Astrocyte (in vitro differentiated cells and primary cell): Measurements from ENCODE around the gene SH3GL3. TPM values are rescaled to one million over a fixed set of nuclear protein-coding genes. Genes with fewer than 3 reads are reported as not detected.

Experiments
- DNase-seq: peaks from one replicate; pipeline ENCODE4 v3.0.0-alpha.2; 2010; ENCODE audit warnings: low read depth
- FAIRE-seq: peaks from 2 replicates; lab custom pipeline; 2011; peaks lifted over from hg19 to GRCh38; lab: Jason Lieb, UNC
- H2AFZ ChIP-seq: 2 replicates; pipeline ENCODE4 v1.6.0; 2012; ENCODE audit warnings: low read depth, low read length, inconsistent platforms
- H3K27ac ChIP-seq: 2 replicates; pipeline ENCODE4 v1.5.1; 2011; ENCODE audit warnings: low read depth, low read length, inconsistent platforms
- H3K27me3 ChIP-seq: 2 replicates; pipeline ENCODE4 v1.6.0; 2011; ENCODE audit warnings: low read length, inconsistent platforms; ENCODE audit not compliant: insufficient read depth
- H3K36me3 ChIP-seq: 2 replicates; pipeline ENCODE4 v1.5.1; 2011; ENCODE audit warnings: low read length, inconsistent platforms; ENCODE audit not compliant: insufficient read depth
- H3K4me1 ChIP-seq: 2 replicates; pipeline ENCODE4 v1.5.1; 2011; ENCODE audit warnings: low read length, inconsistent platforms; ENCODE audit not compliant: insufficient read depth
- H3K4me2 ChIP-seq: 2 replicates; pipeline ENCODE4 v1.6.0; 2012; ENCODE audit warnings: low read length, inconsistent platforms
- H3K4me3 ChIP-seq: 2 replicates; pipeline ENCODE4 v1.5.1; 2011; ENCODE audit warnings: low read depth, mild to moderate bottlenecking, low read length, inconsistent platforms; ENCODE audit not compliant: insufficient read depth
- H3K79me2 ChIP-seq: 2 replicates; pipeline ENCODE4 v1.6.0; 2012; ENCODE audit warnings: mild to moderate bottlenecking, low read length, inconsistent platforms; ENCODE audit not compliant: insufficient read depth
- H3K9ac ChIP-seq: 2 replicates; pipeline ENCODE4 v1.6.0; 2012; ENCODE audit warnings: mild to moderate bottlenecking, low read length, inconsistent platforms
- H3K9me3 ChIP-seq: 2 replicates; pipeline ENCODE4 v1.5.1; 2012; ENCODE audit warnings: low read depth, mild to moderate bottlenecking, low read length, inconsistent platforms; ENCODE audit not compliant: insufficient read depth
- H4K20me1 ChIP-seq: 2 replicates; pipeline ENCODE4 v1.6.0; 2012; ENCODE audit warnings: low read length, inconsistent platforms; ENCODE audit not compliant: insufficient read depth
- H3K27ac Mint-ChIP-seq: one replicate; pipeline ENCODE4 v1.8.0; 2021; ENCODE audit warnings: mild to moderate bottlenecking, mixed read lengths; ENCODE audit not compliant: unreplicated experiment
- H3K27me3 Mint-ChIP-seq: one replicate; pipeline ENCODE4 v1.8.0; 2021; ENCODE audit warnings: low read depth, mixed read lengths; ENCODE audit not compliant: unreplicated experiment
- H3K36me3 Mint-ChIP-seq: one replicate; pipeline ENCODE4 v1.8.0; 2021; ENCODE audit warnings: low read depth, mixed read lengths; ENCODE audit not compliant: unreplicated experiment
- H3K4me1 Mint-ChIP-seq: one replicate; pipeline ENCODE4 v1.8.0; 2021; ENCODE audit warnings: low read depth, mixed read lengths; ENCODE audit not compliant: unreplicated experiment
- H3K4me3 Mint-ChIP-seq: one replicate; pipeline ENCODE4 v1.8.0; 2021; ENCODE audit warnings: mild to moderate bottlenecking, moderate library complexity, mixed read lengths; ENCODE audit not compliant: unreplicated experiment
- H3K9me3 Mint-ChIP-seq: one replicate; pipeline ENCODE4 v1.8.0; 2021; ENCODE audit warnings: mild to moderate bottlenecking, mixed read lengths; ENCODE audit not compliant: unreplicated experiment
- CTCF ChIP-seq: IDR thresholded peaks from 2 replicates; pipeline ENCODE4 v1.5.1; 2011; ENCODE audit warnings: low read depth, mild to moderate bottlenecking, inconsistent platforms, low read length, moderate library complexity; ENCODE audit not compliant: insufficient read depth
- EZH2 ChIP-seq: IDR thresholded peaks from 2 replicates; pipeline ENCODE4 v1.6.1; 2012; ENCODE audit warnings: mild to moderate bottlenecking, low read length, inconsistent platforms; ENCODE audit not compliant: insufficient read depth
- total RNA-seq: library from RNA; stranded (reverse); gene quantifications from 2 replicates; pipeline ENCODE4 v1.2.1, GENCODE V29; 2021

Gene SH3GL3
- total RNA-seq, 1 donor from 2014 or later: 2.7 TPM

- FAIRE-seq (no peak), DNase-seq (no peak)
- Histone ChIP-seq H3K4me1 (no peaks in the 10 kb centered on the region), H3K4me2 (no peak overlapping the region), H3K79me2 (no peaks in the 10 kb centered on the region), H4K20me1 (no peaks in the 10 kb centered on the region), H2AFZ (no peak overlapping the region), H3K9me3 (no peaks in the 10 kb centered on the region), H3K9ac (no peak overlapping the region), H3K4me3 (no peak overlapping the region), H3K27ac (no peak overlapping the region), H3K36me3 (no peaks in the 10 kb centered on the region), H3K27me3 (no peaks in the 10 kb centered on the region)
- Mint-ChIP-seq H3K36me3 (peaks cover 4% of the 10 kb centered on the region), H3K4me1 (peaks cover 2% of the 10 kb centered on the region), H3K27ac (no peak overlapping the region), H3K9me3 (peaks cover 19% of the 10 kb centered on the region), H3K4me3 (no peak overlapping the region), H3K27me3 (no peaks in the 10 kb centered on the region)
- no peak for TF ChIP-seq CTCF
- no peak for TF ChIP-seq EZH2
These were observed 100.0 kb downstream of the SH3GL3 start for GRCh38 chr15:83547168-83547567.

- peaks cover 2% of the 10 kb centered on the region for H3K4me1 Mint-ChIP-seq
- H3K27me3 Mint-ChIP-seq: no peaks in the 10 kb centered on the region
- H3K4me1 ChIP-seq: no peaks in the 10 kb centered on the region
- DNase-seq (no peak), FAIRE-seq (no peak)
- no peak overlapping the region for H3K4me3 Mint-ChIP-seq
- TF ChIP-seq EZH2: no peak
- TF ChIP-seq CTCF: no peak
- H3K9ac ChIP-seq: no peak overlapping the region
- H3K36me3 ChIP-seq: no peaks in the 10 kb centered on the region
- no peak overlapping the region for H3K27ac ChIP-seq
- no peak overlapping the region for H3K27ac Mint-ChIP-seq
- H3K79me2 ChIP-seq: no peaks in the 10 kb centered on the region
- no peaks in the 10 kb centered on the region for H4K20me1 ChIP-seq
- H3K36me3 Mint-ChIP-seq: peaks cover 1% of the 10 kb centered on the region
- H3K9me3 ChIP-seq: no peaks in the 10 kb centered on the region
- no peak overlapping the region for H3K4me3 ChIP-seq
- H3K27me3 ChIP-seq: no peaks in the 10 kb centered on the region
- no peak overlapping the region for H2AFZ ChIP-seq
- no peak overlapping the region for H3K4me2 ChIP-seq
- peaks cover 6% of the 10 kb centered on the region for H3K9me3 Mint-ChIP-seq
These were observed 102.5 kb downstream of the SH3GL3 start for GRCh38 chr15:83549623-83550022.

- Mint-ChIP-seq H3K4me3 (no peak overlapping the region), H3K4me1 (no peaks in the 10 kb centered on the region), H3K36me3 (no peaks in the 10 kb centered on the region), H3K27ac (no peak overlapping the region), H3K27me3 (peaks cover 7% of the 10 kb centered on the region), H3K9me3 (no peaks in the 10 kb centered on the region)
- Histone ChIP-seq H3K9me3 (no peaks in the 10 kb centered on the region), H3K79me2 (no peaks in the 10 kb centered on the region), H3K4me3 (no peak overlapping the region), H3K4me2 (no peak overlapping the region), H3K27me3 (no peaks in the 10 kb centered on the region), H4K20me1 (no peaks in the 10 kb centered on the region), H3K9ac (no peak overlapping the region), H2AFZ (no peak overlapping the region), H3K4me1 (no peaks in the 10 kb centered on the region), H3K27ac (no peak overlapping the region), H3K36me3 (no peaks in the 10 kb centered on the region)
- FAIRE-seq (no peak), DNase-seq (no peak)
- no peak for TF ChIP-seq EZH2
These were observed 107.4 kb downstream of the SH3GL3 start for GRCh38 chr15:83554558-83554957.
